Hindlimb muscle (tissue), 1 donor: ENCODE measurements around the gene SBF1. TPM values are rescaled to one million over a fixed set of nuclear protein-coding genes. Genes with fewer than 3 reads are reported as not detected.
"Not testable (repeated sequence)": the region's sequence is repeated elsewhere in the genome, so short reads cannot be mapped to it uniquely, and the experiment has no call there.

Experiments used
- DNase-seq: peaks from one replicate; pipeline ENCODE4 v3.0.0-alpha.2; 2013
- polyA plus RNA-seq: library from polyadenylated mRNA; unstranded; fragments of 120-200 nt; gene quantifications from one replicate; pipeline ENCODE4 v1.2.1, GENCODE V29; 2013; ENCODE audit not compliant: insufficient read length

The SBF1 gene, protein sequence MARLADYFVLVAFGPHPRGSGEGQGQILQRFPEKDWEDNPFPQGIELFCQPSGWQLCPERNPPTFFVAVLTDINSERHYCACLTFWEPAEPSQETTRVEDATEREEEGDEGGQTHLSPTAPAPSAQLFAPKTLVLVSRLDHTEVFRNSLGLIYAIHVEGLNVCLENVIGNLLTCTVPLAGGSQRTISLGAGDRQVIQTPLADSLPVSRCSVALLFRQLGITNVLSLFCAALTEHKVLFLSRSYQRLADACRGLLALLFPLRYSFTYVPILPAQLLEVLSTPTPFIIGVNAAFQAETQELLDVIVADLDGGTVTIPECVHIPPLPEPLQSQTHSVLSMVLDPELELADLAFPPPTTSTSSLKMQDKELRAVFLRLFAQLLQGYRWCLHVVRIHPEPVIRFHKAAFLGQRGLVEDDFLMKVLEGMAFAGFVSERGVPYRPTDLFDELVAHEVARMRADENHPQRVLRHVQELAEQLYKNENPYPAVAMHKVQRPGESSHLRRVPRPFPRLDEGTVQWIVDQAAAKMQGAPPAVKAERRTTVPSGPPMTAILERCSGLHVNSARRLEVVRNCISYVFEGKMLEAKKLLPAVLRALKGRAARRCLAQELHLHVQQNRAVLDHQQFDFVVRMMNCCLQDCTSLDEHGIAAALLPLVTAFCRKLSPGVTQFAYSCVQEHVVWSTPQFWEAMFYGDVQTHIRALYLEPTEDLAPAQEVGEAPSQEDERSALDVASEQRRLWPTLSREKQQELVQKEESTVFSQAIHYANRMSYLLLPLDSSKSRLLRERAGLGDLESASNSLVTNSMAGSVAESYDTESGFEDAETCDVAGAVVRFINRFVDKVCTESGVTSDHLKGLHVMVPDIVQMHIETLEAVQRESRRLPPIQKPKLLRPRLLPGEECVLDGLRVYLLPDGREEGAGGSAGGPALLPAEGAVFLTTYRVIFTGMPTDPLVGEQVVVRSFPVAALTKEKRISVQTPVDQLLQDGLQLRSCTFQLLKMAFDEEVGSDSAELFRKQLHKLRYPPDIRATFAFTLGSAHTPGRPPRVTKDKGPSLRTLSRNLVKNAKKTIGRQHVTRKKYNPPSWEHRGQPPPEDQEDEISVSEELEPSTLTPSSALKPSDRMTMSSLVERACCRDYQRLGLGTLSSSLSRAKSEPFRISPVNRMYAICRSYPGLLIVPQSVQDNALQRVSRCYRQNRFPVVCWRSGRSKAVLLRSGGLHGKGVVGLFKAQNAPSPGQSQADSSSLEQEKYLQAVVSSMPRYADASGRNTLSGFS (N-terminal part only)
- polyA plus RNA-seq: 53.0 TPM

- peak; percentile 96 for DNase-seq
Measured at GRCh38 chr22:50474710-50475651, at the start of gene SBF1. TSS of gene SBF1 (minus strand) at chr22:50475035. CDS start at chr22:50474840, 195 bp downstream.

DNA sequence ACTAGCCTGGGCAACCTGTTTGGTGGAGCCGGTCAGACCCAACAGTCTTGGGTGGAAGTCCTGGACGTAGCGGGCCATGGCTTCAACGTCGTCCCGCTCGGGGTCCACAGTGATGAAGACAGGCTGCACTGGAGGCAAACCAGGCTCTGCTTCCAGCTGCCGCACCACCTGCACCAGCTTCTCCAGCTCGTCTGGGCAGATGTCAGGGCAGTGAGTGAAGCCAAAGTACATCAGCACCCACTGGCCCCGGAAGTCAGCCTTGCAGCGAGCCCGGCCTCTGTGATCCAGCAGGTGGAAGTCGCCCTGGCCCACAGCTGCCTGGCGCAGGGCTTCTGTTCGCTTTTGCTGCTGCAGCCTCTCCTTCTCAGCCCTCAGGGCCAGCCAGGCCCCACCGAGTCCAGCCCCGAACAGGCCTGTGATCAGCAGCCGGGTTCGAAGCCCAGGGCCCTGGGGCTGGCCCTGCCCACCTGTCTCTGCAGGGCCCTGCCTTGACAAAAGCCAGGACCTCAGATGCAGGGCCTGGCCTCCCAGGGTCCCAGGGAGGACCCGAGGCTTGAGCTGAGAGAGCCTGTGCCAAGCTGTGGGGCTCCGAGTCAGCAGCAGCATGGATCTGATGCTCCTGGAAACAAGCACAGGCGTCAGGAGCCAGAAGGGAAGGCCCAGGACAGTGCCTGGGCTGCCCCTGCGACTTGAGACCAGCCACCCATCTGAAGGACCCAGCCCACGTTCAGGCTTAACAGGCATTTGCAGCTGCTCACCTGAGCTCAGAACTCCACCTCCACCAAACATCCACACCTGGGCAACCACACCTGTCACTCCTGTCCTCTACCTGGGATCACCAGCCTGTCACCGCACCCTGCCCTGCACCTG lies 49.2 kb upstream of the SBF1 start:
- no peak for DNase-seq

DNA sequence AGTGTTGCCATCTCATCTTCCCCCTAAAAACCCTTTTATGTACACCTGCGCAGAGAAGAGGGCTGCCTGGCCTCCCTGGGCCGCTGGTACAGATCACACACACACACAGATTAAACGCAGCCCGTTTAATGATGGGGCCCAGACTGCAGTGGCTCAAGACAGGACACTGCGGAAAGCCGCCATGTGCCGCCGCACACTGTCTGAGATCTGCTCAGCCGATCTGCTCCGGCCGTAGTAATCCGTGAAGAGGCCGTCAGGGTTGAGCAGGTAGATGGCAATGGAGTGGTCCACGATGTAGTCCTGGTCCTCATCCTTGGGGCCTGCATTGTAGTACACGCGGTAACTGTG lies 48.6 kb upstream of the SBF1 start:
- no peak for DNase-seq

GRCh38 chr22:50522806-50523438 lies 48.1 kb upstream of the SBF1 start:
- no peak for DNase-seq

- no peak for DNase-seq
Measured at GRCh38 chr22:50522208-50522805, 47.5 kb upstream of the SBF1 start.

GRCh38 chr22:50521710-50522109 lies 46.9 kb upstream of the SBF1 start:
- DNase-seq: no peak

DNA sequence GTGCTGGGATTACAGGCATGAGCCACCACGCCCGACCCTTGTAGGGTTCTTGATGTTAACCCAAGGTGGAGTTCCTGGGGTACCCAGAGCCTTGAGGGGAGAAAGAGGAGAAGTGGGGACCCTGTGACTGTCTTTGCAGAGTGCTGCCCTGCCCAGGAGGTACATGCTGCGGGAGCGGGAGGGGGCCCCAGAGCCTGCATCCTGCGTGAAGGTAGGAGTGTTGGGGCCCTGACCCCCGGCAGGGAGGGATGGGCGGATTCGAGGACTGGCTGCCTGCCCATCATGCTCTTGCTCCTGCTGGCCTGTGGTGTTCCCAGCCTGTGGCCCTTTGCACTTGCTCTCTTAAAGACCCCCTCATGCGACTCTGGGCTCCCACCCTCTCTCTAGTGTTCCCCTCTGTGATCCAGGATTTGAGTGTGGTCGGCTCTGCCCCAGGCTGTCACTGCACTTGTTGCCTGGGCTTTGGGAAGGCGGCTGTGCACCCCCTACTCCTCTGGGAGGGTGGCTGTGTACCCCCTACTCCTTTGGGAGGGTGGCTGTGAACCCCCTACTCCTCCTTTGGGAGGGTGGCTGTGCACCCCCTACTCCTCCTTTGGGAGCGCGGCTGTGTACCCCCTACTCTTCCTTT lies 46.1 kb upstream of the SBF1 start:
- DNase-seq: no peak

DNA sequence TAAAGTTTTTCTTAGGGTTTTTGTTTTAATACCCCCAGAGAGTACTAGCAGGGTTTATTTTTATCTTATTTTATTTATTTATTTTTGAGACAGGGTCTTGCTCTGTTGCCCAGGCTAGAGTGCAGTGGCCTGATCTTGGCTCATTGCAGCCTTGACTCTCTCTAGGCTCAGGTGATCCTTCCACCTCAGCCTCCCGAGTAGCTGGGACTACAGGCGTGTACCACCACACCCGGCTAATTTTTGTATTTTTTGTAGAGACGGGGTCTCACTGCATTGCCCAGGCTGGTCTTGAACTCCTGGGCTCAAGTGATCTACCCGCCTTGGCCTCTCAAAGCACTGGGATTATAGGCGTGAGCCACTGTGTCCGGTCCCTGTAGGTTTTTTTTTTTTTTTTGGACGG lies 45.3 kb upstream of the SBF1 start:
- not testable (repeated sequence) for DNase-seq

GRCh38 chr22:50519151-50519550 lies 44.3 kb upstream of the SBF1 start:
- no peak for DNase-seq

DNA sequence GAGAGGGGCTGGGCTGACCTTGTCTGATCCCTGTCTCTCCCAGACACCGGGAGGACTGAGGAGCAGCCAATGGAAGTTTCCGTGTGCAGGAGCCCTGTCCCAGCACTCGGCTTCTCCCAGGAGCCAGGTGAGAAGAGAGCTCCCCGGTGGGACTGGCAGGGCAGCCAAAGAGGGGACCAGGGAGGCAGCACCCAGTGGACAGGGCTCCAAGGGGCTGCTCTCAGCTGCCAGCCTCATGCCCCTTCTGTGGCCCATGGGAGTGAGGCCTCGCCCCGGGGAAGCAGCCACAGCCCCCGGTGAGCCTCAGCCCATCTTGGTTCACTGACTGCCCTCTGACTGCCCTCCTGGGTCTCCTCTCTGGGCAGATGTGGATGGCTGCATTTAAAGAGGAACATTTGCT lies 43.8 kb upstream of the SBF1 start:
- no peak for DNase-seq

- no peak for DNase-seq
Measured at GRCh38 chr22:50517495-50518260, 42.8 kb upstream of the SBF1 start.

- DNase-seq: no peak
Measured at GRCh38 chr22:50516891-50517290, 42.1 kb upstream of the SBF1 start.

DNA sequence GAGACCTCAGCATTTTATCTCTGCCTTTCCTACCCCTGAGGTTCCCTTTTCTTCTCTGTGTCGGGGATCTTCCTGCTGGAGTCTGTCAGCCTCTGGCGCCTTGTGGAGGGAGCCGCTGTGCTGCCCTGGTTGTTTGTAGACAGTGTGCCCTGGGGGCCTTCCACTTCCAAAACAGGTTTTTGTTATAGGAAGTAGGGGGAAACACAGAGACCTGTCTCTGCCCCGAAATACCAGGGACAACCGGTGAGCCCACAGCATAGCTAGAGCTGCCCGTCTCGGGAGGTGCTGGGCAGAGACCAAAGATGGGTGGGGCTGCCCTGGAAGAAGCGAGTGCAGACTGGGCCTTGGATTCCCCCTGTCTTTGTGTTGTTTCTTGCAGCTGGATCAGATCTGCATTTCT lies 41.2 kb upstream of the SBF1 start:
- DNase-seq: no peak

DNA sequence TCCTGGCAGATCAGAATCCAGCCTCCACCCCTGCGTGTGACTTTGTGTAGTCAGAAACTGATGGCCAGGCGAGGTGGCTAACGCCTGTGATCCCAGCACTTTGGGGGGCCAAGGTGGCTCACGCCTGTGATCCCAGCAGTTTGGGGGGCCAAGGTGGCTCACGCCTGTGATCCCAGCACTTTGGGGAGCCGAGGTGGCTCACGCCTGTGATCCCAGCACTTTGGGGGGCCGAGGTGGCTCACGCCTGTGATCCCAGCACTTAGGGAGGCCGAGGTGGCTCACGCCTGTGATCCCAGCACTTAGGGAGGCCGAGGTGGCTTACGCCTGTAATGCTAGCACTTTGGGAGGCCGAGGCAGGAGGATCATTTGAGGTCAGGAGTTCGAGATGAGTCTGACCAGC lies 38.3 kb upstream of the SBF1 start:
- DNase-seq: no peak

GRCh38 chr22:50508897-50509296 lies 34.1 kb upstream of the SBF1 start:
- DNase-seq: no peak

GRCh38 chr22:50507991-50508884 lies 33.4 kb upstream of the SBF1 start, which contains the start of gene NCAPH2:
TSS of gene NCAPH2 (plus strand) at chr22:50508224. CDS start at chr22:50508338, 114 bp downstream.
- DNase-seq: peak; percentile 99

DNA sequence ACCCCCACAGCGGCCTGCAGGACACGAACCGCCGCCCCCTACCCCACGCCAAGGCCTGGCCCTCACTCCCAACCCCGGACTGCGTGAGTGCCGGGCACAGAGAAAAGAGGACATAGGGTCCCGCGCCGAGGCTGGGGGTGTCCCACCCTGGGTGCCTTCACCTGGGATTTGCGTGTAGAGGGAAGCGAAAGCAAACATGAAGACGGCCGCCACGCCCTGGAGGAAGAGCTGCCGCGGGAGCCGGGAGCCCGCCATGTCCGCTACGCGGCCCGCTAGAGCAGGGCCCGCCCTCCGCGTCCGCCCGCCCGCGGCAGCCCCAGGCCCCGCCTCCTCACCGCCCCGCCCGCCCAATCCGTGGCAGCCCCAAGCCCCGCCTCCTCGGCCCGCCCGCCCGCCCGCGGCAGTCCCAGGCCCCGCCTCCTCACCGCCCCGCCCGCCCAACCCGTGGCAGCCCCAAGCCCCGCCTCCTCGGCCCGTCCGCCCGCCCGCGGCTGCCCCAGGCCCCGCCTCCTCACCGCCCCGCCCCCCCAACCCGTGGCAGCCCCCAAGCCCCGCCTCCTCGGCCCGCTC lies 32.7 kb upstream of the SBF1 start, which contains the start of gene LMF2:
TSS of gene LMF2 (minus strand) at position 282 of the 570 bp plus-strand sequence. CDS start at position 255, 27 bp downstream.
- no peak for DNase-seq
